ENCODE results near the gene CDKN1B.

The CDKN1B gene

DNA sequence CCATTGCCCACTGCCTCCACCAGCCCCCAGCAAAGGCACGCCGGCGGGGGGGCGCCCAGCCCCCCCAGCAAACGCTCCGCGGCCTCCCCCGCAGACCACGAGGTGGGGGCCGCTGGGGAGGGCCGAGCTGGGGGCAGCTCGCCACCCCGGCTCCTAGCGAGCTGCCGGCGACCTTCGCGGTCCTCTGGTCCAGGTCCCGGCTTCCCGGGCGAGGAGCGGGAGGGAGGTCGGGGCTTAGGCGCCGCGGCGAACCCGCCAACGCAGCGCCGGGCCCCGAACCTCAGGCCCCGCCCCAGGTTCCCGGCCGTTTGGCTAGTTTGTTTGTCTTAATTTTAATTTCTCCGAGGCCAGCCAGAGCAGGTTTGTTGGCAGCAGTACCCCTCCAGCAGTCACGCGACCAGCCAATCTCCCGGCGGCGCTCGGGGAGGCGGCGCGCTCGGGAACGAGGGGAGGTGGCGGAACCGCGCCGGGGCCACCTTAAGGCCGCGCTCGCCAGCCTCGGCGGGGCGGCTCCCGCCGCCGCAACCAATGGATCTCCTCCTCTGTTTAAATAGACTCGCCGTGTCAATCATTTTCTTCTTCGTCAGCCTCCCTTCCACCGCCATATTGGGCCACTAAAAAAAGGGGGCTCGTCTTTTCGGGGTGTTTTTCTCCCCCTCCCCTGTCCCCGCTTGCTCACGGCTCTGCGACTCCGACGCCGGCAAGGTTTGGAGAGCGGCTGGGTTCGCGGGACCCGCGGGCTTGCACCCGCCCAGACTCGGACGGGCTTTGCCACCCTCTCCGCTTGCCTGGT, at the start of gene CDKN1B:
TSS of gene CDKN1B (plus strand) at position 576 of the 793 bp plus-strand sequence. CDS start 472 bp downstream, outside the sequence.
- DNase-seq: peak; percentile 75

DNA sequence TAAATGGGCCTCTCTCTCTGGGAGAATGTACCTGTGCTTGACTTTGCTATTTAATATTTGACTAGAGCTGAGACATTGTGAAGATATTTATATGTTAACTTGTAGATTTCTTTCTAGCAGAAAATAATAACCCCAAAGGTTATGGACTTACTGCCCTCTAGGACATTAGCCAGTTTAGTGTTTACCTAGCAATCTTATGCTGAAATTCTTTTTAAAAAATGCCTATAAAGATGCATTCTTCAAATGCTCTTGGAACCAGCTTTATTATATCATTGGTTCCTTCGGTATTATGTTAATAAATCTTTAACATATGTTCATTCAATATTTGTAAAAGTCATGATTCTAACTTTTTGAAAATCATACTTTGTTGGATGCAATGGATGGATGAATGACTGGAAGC, 49.2 kb upstream of the CDKN1B start:
- DNase-seq: no peak

DNA sequence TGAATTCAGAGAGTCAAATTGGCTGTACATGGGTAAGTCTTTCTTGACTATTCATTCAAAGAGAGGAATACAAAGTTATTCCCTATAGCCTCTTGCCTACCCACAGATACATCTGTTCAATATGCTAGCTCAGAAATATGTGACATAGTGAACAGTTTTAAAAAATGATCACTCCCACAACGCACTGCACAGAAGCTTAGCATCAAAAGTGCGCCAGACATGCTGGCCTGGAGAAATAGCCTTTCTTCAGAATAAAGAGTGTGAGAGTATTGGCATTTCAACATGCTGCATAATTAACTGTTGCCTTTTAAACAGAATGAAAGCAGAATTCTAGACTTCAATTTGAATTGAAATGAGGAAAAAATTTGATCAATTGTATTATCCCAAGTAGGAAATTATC, 48.1 kb upstream of the CDKN1B start:
- no peak for DNase-seq

DNA sequence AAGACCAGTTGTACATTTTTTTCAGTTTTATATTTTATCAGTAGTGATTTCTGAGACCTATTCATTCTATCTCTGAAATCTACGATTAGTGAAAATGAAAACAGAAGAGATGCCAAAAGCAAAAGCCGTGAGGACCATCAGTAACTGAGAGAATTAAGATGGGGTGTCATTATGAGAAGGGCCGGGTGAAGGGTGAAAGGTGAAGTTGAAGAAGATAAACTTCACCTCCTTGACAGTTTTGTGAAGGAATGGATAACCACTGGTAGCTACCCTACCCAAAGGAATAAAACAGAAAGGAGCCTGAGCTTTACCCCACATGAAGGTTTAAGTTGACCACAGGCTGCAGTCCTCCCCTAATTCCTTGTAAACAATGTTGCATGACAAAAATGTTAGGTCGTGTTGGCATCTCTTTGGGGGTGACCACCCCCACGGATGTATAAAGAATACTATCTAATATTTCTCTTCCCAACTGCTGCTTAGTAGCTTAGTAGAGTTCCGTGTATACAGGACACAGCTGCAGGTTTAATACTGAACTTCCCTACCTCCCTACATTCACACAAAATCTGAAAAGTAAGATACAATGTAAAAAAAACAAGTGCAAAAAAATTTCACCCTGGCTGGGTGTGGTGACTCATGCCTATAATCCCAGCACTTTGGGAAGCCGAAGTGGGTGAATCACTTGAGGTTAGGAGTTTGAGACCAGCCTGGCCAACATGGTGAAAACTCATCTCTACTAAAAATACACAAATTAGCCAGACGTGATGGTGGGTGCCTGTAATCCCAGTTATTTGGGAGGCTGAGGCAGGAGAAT, 45.1 kb upstream of the CDKN1B start:
- DNase-seq: no peak

DNA sequence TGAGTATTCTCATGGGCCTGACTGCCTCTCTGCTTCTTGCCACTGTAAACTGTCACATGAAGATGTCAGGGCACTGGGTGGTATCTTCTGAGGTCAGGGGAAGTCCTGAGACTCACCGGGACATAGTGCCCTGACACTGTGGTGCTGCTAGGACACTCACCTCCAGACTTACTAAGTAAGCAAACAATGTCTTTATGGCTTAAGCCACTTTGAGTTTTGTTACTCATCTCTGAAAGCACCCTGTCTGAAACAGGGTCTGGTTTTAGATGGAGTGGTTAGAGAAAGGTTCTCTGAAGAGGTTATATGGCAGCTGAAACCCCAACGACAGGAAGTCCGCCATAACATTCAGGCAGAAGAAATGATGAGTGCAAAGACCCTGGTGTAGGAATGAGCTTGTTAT, 43.9 kb upstream of the CDKN1B start:
- DNase-seq: no peak

DNA sequence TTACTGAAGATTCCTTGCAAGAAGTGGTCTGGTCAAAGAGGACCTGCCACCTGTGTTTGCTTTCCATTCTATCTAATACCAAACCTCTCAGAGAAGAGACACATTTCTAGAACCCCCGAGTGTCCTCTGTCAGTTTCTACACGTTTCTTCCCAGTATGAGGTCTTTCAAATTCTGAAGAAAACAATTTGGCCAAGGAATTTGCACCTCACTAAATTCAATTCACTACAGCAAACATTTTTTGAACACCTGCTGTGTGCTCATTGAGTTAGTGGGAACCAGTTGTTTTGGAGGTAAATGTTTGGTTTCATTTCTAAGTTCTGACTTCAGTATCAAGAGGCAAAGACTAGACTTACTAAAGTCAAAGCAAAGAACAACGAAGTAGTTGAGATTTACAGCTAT, 40.6 kb upstream of the CDKN1B start:
- no peak for DNase-seq

DNA sequence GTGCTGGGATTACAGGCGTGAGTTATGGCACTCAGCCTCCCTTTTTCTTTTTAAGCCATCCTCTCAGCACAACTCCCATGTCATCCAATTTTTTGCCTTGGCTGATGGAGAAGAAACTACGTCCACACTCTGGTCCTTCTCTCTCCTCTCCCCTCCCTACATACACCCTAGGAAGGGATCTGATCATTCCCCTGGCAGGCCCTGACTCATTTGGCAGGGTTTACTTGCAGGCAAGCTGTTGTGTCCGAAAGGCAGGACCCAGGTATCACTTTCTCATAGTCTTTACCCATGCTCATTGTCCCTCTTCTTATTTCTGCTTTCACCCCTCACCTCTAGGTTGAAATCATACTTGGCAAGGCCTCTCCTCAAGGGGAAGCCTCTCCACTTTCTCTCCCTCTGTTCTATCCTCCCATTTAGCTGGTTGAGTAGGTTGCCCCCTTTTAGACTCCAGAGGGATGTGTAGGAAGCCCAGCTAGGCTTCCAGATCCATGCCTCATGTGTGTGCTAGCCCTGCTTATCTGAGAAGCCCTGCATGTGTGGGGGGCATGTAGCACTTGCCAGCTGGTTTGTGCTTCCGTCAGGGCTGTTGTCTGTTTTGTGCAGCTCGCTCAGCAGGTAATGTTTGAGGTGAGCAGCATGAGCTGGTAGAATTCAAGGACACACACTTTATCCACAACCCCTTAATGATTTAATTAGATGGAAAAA, 36.0 kb upstream of the CDKN1B start:
- DNase-seq: no peak

DNA sequence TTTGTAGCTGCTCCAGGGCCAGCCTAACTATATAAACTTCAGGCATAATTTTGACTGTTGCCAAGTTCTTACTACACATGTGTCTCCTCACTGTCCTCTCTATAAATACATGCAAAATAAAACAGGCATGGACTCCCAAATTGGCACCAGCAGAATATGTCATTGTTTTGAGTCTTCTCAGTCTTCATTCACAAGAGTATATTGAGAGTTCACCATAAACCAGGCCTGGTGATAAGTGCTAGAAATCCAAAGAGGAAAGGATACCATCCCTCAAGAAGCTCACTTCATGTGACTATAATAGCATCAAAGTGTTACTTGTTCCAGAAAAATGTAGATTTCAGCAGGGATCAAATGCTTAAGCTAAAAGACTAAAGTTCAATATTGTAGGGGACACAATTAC, 34.9 kb upstream of the CDKN1B start:
- no peak for DNase-seq

DNA sequence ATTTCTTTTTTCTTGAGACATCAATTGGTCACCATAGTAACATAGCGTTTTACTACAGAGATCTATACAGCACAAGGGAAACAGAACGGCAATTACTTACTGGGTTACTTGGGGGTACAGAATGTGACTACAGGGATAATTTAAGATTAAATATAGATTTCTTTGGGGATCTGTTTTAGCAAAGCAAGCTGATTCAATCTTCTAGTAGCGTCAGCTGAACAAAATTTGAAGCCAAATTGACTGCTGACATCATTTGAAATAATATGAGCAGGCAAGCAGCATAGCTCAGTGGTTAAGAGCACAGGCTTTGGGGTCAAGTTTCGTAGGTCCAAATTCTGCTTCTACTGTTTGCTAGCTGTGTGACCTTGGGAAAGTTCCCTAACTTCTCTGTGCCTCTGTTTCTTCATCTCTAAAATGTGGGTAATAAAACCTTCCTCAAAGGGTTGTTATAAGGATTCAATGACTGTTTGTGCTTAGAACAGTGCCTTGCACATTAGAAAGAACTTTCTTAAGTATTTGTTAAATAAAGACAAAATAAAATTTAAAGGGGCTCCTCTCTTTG, 34.0 kb upstream of the CDKN1B start:
- no peak for DNase-seq

DNA sequence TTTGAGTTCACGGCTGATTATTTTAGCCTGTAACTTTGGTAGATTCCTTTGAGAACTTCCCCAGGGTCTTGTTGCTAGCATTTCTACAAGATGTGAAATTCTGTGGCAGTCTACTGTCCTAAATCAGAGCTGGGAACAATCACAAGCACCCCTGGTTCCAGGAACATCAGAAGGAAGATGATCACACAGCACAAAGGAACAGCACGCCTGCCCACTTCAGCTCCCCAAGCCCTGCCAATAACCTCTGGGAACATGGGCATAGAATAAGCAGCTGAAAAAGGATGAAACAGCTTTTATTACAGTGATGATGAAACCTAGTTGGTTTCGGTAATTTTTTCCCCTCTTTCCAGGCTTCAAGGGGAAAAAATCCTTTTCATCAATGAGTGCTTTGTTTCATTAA, 33.4 kb upstream of the CDKN1B start:
- DNase-seq: no peak

DNA sequence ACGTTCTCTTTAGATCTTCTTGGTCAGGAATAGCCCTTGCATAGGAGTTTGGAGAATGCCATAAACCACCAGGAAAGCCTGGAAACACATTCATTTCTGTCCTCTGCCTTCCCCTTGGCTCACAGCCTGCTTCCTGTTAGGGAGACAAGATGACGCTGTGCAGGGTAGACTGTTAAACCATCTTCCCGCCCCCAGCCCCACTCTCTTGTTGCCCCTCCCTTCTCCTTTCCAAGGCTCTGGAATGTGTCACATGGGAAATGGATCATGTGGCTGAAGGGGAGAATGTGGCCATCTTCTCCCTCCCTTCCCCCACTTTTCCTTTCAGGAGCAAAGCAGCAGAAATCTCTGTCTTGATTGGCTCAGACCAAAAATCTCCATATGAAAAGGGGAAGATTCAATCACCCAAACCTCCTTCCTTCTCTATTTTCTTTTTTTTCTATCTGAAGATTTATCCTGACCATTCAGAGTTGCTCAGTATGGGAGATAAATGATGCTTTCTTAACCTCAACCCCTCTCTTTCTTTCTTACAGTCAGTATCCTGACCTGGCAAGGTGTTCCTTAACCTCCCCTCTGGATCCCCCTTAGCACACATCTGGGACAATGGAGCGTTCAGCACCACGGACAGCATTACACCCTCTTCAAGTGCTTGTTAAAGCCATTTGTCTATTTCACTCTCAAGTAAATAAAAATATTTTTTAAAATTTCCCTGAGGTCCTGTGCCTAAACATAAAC, 32.6 kb upstream of the CDKN1B start:
- no peak for DNase-seq

DNA sequence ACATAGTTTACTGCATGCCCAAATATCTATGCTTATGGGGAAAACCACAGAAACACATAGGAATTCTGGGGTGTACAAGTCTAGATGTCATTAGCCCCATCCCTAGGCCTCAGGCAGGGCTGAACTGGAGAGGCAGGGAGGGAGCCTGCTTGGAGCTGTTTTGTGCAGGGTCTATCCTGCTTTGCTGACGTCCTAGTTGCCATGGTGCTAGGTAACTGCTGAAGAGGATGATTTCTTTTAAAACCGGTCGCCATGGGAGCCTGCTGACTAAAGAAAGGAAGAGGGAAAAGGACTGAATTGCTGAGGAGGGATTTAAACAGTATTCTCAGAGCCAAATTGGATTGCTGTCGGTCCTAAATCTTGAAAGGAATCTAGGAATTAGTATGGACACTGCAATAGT, 31.9 kb upstream of the CDKN1B start:
- peak; percentile 70 for DNase-seq

DNA sequence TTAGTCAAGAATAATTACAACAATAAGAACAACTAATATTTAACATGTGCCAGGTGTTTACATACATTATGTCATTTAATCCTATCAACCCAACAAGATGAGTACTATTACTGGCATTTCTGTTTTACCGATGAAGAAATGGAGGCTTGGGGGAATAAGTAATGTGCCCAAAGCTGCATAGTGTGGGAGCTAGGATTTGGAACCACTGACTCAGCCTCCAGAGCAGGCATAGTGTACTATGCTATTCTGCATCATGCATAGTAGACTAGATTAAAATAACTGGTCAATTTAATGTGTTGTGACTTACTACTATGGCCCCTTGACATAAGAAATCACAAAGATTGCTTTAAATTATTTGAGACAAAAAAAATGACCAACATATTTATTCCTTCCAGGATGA, 30.7 kb upstream of the CDKN1B start:
- no peak for DNase-seq

DNA sequence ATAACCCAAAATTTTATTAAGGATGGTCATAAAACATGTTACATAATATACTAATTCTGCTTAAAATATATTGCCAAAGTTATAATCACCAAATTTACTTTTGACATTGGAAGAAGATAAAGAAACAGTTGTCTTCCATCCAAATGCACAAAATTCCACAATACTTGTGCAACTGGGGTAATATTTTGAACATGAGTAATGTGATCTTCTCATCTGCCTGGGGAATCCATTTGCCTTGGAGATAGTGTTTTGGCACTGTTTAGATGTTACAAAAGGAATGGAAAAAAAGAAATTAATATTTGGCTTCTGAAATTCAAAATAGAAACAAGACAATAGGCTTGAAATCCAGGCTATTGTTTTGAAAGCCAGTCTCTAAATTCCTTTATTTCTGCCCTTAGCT, 30.2 kb upstream of the CDKN1B start:
- DNase-seq: no peak

DNA sequence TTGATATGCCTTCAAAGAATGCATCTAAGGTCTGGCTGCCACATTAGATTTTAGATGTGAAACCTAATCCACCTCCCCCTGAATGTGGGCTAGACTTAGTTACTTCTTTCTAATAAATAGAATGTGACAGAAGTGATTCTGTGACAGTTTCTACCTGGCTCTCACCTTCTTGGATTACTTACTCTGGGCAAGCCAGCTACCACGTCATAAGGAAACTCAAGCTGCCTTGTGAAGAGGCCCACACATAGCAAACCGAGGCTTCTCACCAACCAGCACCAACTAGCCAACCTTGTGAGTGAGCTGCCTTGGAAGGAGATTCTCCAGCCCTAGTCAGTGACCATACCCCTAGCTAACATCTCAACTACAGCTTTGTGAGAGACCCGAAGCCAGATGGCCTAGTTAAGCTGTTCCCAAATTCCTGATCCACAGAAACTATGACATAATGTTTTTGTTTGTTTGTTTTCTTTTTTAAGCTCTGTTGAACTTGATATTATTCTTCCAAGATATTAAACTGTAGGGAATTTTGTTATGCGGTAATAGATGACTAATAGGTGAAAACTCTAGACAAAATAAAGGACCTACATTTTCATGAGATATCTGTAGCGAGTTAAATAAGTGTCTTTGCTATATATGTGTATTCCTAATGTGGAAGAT, 27.4 kb upstream of the CDKN1B start:
- DNase-seq: no peak

DNA sequence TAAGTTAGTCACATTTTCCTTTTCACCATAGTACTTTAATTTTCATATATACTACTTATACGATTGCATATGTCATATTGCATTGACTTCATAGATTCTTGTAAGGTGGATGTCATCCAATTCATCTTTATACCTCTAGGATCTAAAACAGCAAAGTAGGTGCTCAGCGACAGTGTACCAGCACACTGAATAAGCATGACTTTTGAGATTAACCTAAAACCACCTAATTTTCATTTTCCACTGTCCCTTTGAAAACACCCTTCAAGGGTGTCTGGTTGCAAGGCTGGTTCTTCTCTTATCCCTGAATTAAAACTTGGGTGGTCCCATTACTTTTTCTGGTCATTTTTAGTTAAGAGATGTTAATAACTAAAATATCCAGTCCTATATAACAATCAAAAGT, 25.6 kb upstream of the CDKN1B start:
- no peak for DNase-seq

DNA sequence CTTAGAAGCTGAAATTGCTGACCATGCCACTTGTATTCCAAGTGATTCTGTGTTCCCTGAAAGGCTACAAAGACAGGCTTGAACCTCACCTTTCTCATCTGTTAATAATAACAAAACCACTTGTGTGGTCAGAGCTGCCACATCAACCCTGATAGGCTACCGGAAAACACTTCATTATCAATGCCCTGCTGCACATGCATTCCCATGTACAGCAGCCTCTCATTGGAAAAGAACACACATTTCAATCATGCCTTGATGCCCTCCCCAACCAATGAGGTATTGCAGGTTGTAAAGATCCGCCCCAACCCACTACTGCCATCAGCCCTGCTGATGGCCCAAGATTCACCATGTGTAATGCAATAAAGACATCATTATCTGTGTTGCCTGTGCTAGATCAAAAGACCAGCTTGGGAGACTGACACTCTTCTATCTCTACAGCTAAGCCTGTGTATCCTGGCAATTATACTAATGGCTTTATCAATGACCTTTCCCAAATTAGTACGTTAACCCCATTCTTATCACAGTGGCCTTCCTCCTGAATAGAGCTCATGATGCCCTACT, 24.0 kb upstream of the CDKN1B start:
- no peak for DNase-seq

DNA sequence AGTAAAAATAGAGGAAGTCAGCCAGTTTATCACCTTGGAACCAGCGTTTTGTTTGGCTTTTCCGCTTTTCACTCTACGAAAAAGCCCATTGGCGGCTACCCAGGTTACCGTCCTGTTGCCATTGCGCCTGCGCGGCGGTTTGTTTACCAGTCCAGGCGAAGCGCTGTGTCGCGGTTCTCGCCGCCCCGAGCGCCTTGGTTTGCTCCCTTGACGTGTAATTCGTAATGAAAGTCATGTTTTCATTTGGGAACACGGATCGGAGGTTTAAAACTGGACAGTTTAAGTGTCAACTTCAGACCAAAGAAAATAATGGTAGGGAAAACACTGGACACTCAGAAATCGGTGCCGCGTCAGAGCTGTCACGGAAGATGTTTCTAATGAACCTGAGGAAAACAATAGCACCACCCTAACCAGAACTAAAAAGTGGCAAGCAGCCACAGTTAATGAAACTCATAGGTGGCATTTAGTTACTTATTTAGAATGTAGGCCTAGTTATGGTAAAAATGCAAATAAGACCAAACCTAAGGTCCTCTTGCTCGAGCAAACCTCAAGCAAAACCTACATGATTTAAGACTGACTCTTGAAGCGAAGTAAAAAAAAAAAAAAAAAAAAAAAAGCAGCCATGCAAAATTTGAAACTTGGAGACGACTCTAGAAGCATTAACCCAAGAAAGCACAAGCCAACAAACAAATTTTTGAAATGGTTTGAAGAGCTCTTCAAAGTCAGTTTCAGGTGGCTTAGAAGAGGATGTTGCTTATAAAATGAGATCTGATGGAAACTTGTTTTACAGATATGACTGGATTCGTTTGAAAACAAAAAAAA, 20.4 kb upstream of the CDKN1B start:
- peak; percentile 73 for DNase-seq

DNA sequence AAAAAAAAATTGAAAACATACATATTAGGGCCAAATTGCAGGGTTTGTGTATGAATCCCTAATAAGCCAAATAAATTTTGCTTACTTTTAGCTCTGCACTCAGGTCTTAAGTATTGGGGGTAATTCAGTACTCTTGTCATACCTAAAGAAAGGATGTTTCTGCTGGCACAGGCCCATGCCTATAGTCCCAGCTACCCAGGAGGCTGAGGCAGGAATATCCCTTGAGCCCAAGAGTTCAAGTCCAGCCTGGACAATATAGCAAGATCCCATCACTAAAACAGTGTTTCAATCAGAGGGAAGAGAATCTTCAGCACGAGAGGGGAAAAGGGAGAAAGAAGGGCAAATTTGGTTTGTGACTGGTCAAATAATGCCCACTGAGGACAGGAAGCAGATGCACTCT, 17.8 kb upstream of the CDKN1B start:
- DNase-seq: no peak

DNA sequence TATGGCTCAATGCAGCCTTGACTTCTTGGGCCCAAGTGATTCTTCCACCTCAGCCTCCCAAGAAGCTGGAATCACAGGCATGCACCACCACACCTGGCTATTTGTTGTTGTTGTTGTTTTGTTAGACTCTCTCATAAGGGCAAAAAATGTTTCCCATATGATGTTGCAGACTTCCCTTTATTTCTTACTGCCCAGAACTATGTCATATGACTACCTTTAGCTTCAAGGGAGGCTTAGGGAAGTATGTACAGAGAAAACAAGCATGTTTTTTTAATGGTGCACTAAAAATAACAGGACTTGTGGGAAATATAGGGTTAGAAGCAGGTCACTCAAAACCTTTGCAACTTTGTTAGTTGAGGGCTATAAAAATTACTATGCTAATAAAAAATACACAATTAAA, 16.9 kb upstream of the CDKN1B start:
- DNase-seq: no peak

DNA sequence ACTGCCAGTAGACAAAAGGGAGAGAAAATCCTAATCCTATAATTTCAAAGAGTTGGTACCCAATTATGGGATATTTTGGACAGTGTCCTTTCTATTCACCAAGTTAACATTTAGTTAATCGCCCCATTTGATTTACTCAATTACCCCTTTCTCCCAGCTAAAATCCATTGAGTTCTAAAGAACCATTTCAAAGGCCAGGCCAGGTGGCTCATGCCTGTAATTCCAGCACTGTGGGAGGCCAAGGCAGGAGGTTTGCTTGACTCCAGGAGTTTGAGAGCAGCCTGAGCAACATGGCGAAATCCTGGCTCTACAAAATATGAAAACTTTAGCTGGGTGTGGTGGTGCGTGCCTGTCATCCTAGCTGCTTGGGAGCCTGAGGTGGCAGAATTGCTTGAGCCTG, 15.7 kb upstream of the CDKN1B start:
- no peak for DNase-seq

Data from NCI-H748 treated with DMSO at 0.1 percent for 48 hours (cell line).